GM12878 (cell line): ENCODE data around the gene SMCP. TPM values are rescaled to one million over a fixed set of nuclear protein-coding genes. Genes with fewer than 3 reads are reported as not detected.

Experiments used
- ATAC-seq: fragments of 200-7000 bp; cut with Tn5 transposase; 3 replicates; pipeline ENCODE4 v1.9.1; 2020; ENCODE audit warnings: mild to moderate bottlenecking, moderate library complexity
- BruUV-seq: library from RNA; stranded (reverse); fragments of 400-500 nt; replicated peaks from 2 replicates; lab custom pipeline; 2021; lab: Mats Ljungman, UMichigan
- CTCF ChIA-PET: fragments of 300-600 bp; sonication (Branson Sonifier 250); formaldehyde crosslinking; extraction: SDS; loops from one replicate; lab custom pipeline; 2021; ENCODE audit warnings: inconsistent platforms; lab: Yijun Ruan, JAX
- POLR2A ChIA-PET: fragments of 350-600 bp; formaldehyde crosslinking; extraction: SDS; loops from one replicate; lab custom pipeline; 2021; ENCODE audit warnings: inconsistent platforms; lab: Charles Lee
- RAD21 ChIA-PET: fragments of 300-600 bp; sonication (Branson Sonifier 250); formaldehyde crosslinking; loops from one replicate; lab custom pipeline; 2023; ENCODE audit warnings: antibody characterized with exemption; ENCODE audit not compliant: unreplicated experiment; lab: Charles Lee
- SMC1A ChIA-PET: fragments of 300-600 bp; sonication (Branson Sonifier 250); formaldehyde crosslinking; loops from one replicate; lab custom pipeline; 2023; ENCODE audit not compliant: unreplicated experiment, uncharacterized antibody; lab: Charles Lee
- DNase-seq: peaks from one replicate; pipeline ENCODE4 v3.0.0-alpha.2; 2011; ENCODE audit warnings: low read depth, low spot score
- FAIRE-seq: peaks from 3 replicates; lab custom pipeline; 2011; peaks lifted over from hg19 to GRCh38; lab: Jason Lieb, UNC
- H2AFZ ChIP-seq: 2 replicates; pipeline ENCODE4 v1.6.0; 2011; ENCODE audit warnings: low read depth, low read length, control low read depth; ENCODE audit not compliant: control insufficient read depth
- H3K27ac ChIP-seq: 2 replicates; pipeline ENCODE4 v1.5.1; 2011; ENCODE audit warnings: control low read depth; ENCODE audit not compliant: control insufficient read depth, insufficient read depth
- H3K27me3 ChIP-seq, 2 experiments: replicated peaks in 1 of 2; 2 replicates each; pipeline versions ENCODE4 v1.6.0 to v1.6.1; 2011; ENCODE audit warnings: low read length in 1 of 2; ENCODE audit not compliant: control insufficient read depth in 2 of 2, insufficient read depth in 2 of 2
- H3K36me3 ChIP-seq, 2 experiments: 2 replicates each; pipeline ENCODE4 v1.5.1; 2011; ENCODE audit warnings: low read length in 1 of 2; ENCODE audit not compliant: control insufficient read depth in 2 of 2, insufficient read depth in 2 of 2
- H3K4me1 ChIP-seq: 2 replicates; pipeline ENCODE4 v1.6.1; 2011; ENCODE audit warnings: mild to moderate bottlenecking, low read length, moderate library complexity, mixed read lengths; ENCODE audit not compliant: control insufficient read depth, insufficient read depth
- H3K4me2 ChIP-seq: 2 replicates; pipeline ENCODE4 v1.6.0; 2011; ENCODE audit warnings: control low read depth; ENCODE audit not compliant: control insufficient read depth, insufficient read depth
- H3K4me3 ChIP-seq: fragments of 200-600 bp; sonication (generic); 2 replicates; pipeline ENCODE4 v1.5.1; 2016
- H3K79me2 ChIP-seq: 2 replicates; pipeline ENCODE4 v1.6.0; 2011; ENCODE audit warnings: low read length; ENCODE audit not compliant: control insufficient read depth, insufficient read depth
- H3K9ac ChIP-seq: 2 replicates; pipeline ENCODE4 v1.8.0; 2011; ENCODE audit warnings: low read length, control low read depth, mixed read lengths; ENCODE audit not compliant: control insufficient read depth, insufficient read depth
- H3K9me3 ChIP-seq: replicated peaks from 3 replicates; pipeline ENCODE4 v1.5.1; 2011; ENCODE audit warnings: mild to moderate bottlenecking, low read length; ENCODE audit not compliant: control insufficient read depth, insufficient read depth
- H4K20me1 ChIP-seq: 2 replicates; pipeline ENCODE4 v1.6.0; 2011; ENCODE audit not compliant: control insufficient read depth, insufficient read depth
- BCL11A ChIP-seq: IDR thresholded peaks from 2 replicates; pipeline ENCODE4 v1.6.1; 2011; ENCODE audit warnings: low read depth, low read length
- GABPA ChIP-seq: IDR thresholded peaks from 2 replicates; pipeline ENCODE4 v1.6.1; 2014; ENCODE audit warnings: antibody characterized with exemption, low read depth, mild to moderate bottlenecking, inconsistent platforms
- HDAC6 ChIP-seq: fragments of 200-600 bp; sonication (generic); IDR thresholded peaks from one replicate; pipeline ENCODE4 v1.8.0; 2017; ENCODE audit warnings: antibody characterized with exemption; ENCODE audit not compliant: unreplicated experiment
- IKZF1 ChIP-seq: fragments of 450-650 bp; conservative IDR thresholded peaks from 2 replicates; pipeline ENCODE4 v1.6.1; 2017; ENCODE audit warnings: antibody characterized with exemption, mild to moderate bottlenecking
- JUNB ChIP-seq: IDR thresholded peaks from 2 replicates; pipeline ENCODE4 v1.6.1; 2016; ENCODE audit warnings: antibody characterized with exemption, mild to moderate bottlenecking
- MEF2B ChIP-seq: fragments of 450-650 bp; IDR thresholded peaks from 2 replicates; pipeline ENCODE4 v1.6.1; 2018; ENCODE audit warnings: mild to moderate bottlenecking, moderate library complexity; ENCODE audit not compliant: partially characterized antibody, poor library complexity, severe bottlenecking
- MXI1 ChIP-seq: fragments of 150-350 bp; IDR thresholded peaks from 2 replicates; pipeline ENCODE4 v1.6.1; 2011; ENCODE audit warnings: low read depth, mild to moderate bottlenecking, inconsistent platforms, low read length, improper control_type of control experiment
- PKNOX1 ChIP-seq: fragments of 450-650 bp; IDR thresholded peaks from 2 replicates; pipeline ENCODE4 v1.6.1; 2016; ENCODE audit warnings: mild to moderate bottlenecking
- RAD21 ChIP-seq: IDR thresholded peaks from 2 replicates; pipeline ENCODE4 v1.6.1; 2011; ENCODE audit warnings: mild to moderate bottlenecking, low read depth, low read length, moderate library complexity; ENCODE audit not compliant: insufficient read depth
- RAD51 ChIP-seq: fragments of 450-650 bp; IDR thresholded peaks from 2 replicates; pipeline ENCODE4 v1.6.1; 2016; ENCODE audit warnings: moderate library complexity, mild to moderate bottlenecking, inconsistent platforms
- RELA ChIP-seq: fragments of 450-650 bp; IDR thresholded peaks from 2 replicates; pipeline ENCODE4 v1.8.0; 2014; ENCODE audit warnings: borderline replicate concordance; ENCODE audit not compliant: partially characterized antibody
- SRF ChIP-seq, 2 experiments: IDR thresholded peaks; 2 replicates each; pipeline ENCODE4 v1.6.1; 2011; ENCODE audit warnings: low read depth in 2 of 2, low read length in 2 of 2, mild to moderate bottlenecking in 1 of 2, moderate library complexity in 1 of 2
- STAT3 ChIP-seq: IDR thresholded peaks from 2 replicates; pipeline ENCODE4 v1.6.1; 2011; ENCODE audit warnings: low read depth, low read length, improper control_type of control experiment
- USF1 ChIP-seq: IDR thresholded peaks from 2 replicates; pipeline ENCODE4 v1.6.1; 2011; ENCODE audit warnings: borderline replicate concordance, low read depth, mild to moderate bottlenecking, moderate library complexity, mixed read lengths, low read length; ENCODE audit not compliant: insufficient read depth; ENCODE audit errors: extremely low read length
- WGBS: methylation state at CpG from one replicate; pipeline ENCODE4 v1.1.6; 2016; ENCODE audit warnings: low lambda C conversion rate; ENCODE audit not compliant: insufficient replicate concordance, insufficient coverage; ENCODE audit errors: missing lambda C conversion rate; 5-methylcytosine and 5-hydroxymethylcytosine counted together
- in situ Hi-C: fragments of 300-500 bp; cut with MboI; formaldehyde crosslinking; loops from 9 replicates; pipeline ENCODE4 v1.14.3; 2018; ENCODE audit warnings: mixed read lengths
- intact Hi-C: fragments of 100-400 bp; cut with micrococcal nuclease; formaldehyde crosslinking; loops from one replicate; pipeline ENCODE4 v1.14.2; 2022; ENCODE audit not compliant: unreplicated experiment
- polyA plus RNA-seq, 11 experiments: library from polyadenylated mRNA; depleted of rRNA in 4 of 11; unstranded in 6 of 11; stranded (reverse) in 5 of 11; fragments of >200 nt; fragmentation: Nextera tagmentation in 4 of 11; fragmentation: Illumina TruSeq in 1 of 11; extraction: Ambion mirVana in 4 of 11; extraction: Trizol in 1 of 11; gene quantifications; 1 replicate in 1 of 11; 2 replicates in 10 of 11; pipeline versions ENCODE4 v1.2.1 to v1.2.3, GENCODE V29; 2011 to 2016; ENCODE audit warnings: inconsistent platforms in 2 of 11, missing spikeins in 2 of 11, low read depth in 1 of 11
- total RNA-seq, 4 experiments: library from RNA; depleted of rRNA in 3 of 4; stranded (reverse); fragments of >200 nt in 3 of 4; fragmentation: Illumina TruSeq in 1 of 4; extraction: Trizol in 1 of 4; gene quantifications; 2 replicates each; pipeline versions ENCODE4 v1.2.1 to v1.2.3, GENCODE V29; 2013 to 2021
- TF ChIP-seq, protein P1 (sequence below): fragments of 450-650 bp; IDR thresholded peaks from 2 replicates; pipeline ENCODE4 v1.6.1; 2017; ENCODE audit warnings: mild to moderate bottlenecking, moderate library complexity
- TF ChIP-seq, protein P2 (sequence below): fragments of 450-650 bp; IDR thresholded peaks from 2 replicates; pipeline ENCODE4 v1.6.1; 2017; ENCODE audit warnings: borderline replicate concordance

SMCP gene
- total and polyA plus RNA-seq, 10 of the 15 experiments (the other 5 are each of a cell fraction or from before 2014, with no cell fraction given), result 0.16 to 0.69 (median 0.27) TPM; not detected in 7

- Histone ChIP-seq H3K79me2 (no peaks in the 10 kb centered on the region), H2AFZ (no peak overlapping the region), H3K9ac (no peak overlapping the region), H3K4me3 (no peak overlapping the region), H3K36me3 (no peaks in the 10 kb centered on the region), H3K9me3 (no peaks in the 10 kb centered on the region), H4K20me1 (no peaks in the 10 kb centered on the region), H3K27ac (no peak overlapping the region), H3K4me1 (peaks cover 9% of the 10 kb centered on the region), H3K27me3 (no peaks in the 10 kb centered on the region), H3K4me2 (no peak overlapping the region)
- TF ChIP-seq MEF2B, result no peak
- no peak for TF ChIP-seq STAT3
- TF ChIP-seq MXI1, result no peak
- no peak for TF ChIP-seq PKNOX1
- TF ChIP-seq, protein P1, sequence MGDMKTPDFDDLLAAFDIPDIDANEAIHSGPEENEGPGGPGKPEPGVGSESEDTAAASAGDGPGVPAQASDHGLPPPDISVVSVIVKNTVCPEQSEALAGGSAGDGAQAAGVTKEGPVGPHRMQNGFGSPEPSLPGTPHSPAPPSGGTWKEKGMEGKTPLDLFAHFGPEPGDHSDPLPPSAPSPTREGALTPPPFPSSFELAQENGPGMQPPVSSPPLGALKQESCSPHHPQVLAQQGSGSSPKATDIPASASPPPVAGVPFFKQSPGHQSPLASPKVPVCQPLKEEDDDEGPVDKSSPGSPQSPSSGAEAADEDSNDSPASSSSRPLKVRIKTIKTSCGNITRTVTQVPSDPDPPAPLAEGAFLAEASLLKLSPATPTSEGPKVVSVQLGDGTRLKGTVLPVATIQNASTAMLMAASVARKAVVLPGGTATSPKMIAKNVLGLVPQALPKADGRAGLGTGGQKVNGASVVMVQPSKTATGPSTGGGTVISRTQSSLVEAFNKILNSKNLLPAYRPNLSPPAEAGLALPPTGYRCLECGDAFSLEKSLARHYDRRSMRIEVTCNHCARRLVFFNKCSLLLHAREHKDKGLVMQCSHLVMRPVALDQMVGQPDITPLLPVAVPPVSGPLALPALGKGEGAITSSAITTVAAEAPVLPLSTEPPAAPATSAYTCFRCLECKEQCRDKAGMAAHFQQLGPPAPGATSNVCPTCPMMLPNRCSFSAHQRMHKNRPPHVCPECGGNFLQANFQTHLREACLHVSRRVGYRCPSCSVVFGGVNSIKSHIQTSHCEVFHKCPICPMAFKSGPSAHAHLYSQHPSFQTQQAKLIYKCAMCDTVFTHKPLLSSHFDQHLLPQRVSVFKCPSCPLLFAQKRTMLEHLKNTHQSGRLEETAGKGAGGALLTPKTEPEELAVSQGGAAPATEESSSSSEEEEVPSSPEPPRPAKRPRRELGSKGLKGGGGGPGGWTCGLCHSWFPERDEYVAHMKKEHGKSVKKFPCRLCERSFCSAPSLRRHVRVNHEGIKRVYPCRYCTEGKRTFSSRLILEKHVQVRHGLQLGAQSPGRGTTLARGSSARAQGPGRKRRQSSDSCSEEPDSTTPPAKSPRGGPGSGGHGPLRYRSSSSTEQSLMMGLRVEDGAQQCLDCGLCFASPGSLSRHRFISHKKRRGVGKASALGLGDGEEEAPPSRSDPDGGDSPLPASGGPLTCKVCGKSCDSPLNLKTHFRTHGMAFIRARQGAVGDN, result no peak
- TF ChIP-seq GABPA, result no peak
- TF ChIP-seq JUNB, result no peak
- no peak for TF ChIP-seq RAD51
- no peak for TF ChIP-seq USF1
- TF ChIP-seq RAD21, result no peak
- TF ChIP-seq IKZF1, result no peak
- no peak for TF ChIP-seq BCL11A
- no peak for TF ChIP-seq SRF (IDR thresholded peaks at IDR 0.05; ENCODE audit: low read depth in 2 of 2, low read length in 2 of 2)
- TF ChIP-seq, protein P2, sequence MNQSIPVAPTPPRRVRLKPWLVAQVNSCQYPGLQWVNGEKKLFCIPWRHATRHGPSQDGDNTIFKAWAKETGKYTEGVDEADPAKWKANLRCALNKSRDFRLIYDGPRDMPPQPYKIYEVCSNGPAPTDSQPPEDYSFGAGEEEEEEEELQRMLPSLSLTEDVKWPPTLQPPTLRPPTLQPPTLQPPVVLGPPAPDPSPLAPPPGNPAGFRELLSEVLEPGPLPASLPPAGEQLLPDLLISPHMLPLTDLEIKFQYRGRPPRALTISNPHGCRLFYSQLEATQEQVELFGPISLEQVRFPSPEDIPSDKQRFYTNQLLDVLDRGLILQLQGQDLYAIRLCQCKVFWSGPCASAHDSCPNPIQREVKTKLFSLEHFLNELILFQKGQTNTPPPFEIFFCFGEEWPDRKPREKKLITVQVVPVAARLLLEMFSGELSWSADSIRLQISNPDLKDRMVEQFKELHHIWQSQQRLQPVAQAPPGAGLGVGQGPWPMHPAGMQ, result no peak
- no peak for TF ChIP-seq HDAC6
- no peak for TF ChIP-seq RELA
- ChIA-PET POLR2A (interaction anchor here (0.6 to 1.2 kb wide), 3 partner anchors 9 to 33 kb away, joined by 3 to 5 read pairs (median 3); no protein-coding TSS in a partner anchor), CTCF (interaction anchor here (0.6 to 7.6 kb wide), 7 partner anchors 12 to 315 kb away, joined by 3 to 45 read pairs (median 4); partner anchors contain the start of gene SMCP), RAD21 (interaction anchor here (0.9 to 2.7 kb wide), 4 partner anchors 12 to 42 kb away, joined by 3 to 8 read pairs (median 5); no protein-coding TSS in a partner anchor), SMC1A (interaction anchor here (1.0 to 4.0 kb wide), 5 partner anchors 10 to 54 kb away, joined by 3 to 14 read pairs (median 4); no protein-coding TSS in a partner anchor)
- DNase-seq (no peak), FAIRE-seq (no peak), ATAC-seq (no peak)
- intact Hi-C loops, result no loop called here
- BruUV-seq, result no TSS peak
- in situ Hi-C loops, result no loop called here
- 45% methylated on average over 1 of the region's 1 CpG for WGBS
Observed at GRCh38 chr1:152912471-152912870, 34.3 kb downstream of the SMCP start.
